Mammary epithelial cell (primary cell): Measurements from ENCODE around the gene DIPK1A.

ENCODE experiments used
- EZH2 ChIP-seq: IDR thresholded peaks from 2 replicates; pipeline ENCODE4 v1.6.1; 2012; ENCODE audit warnings: low read length, inconsistent platforms, borderline replicate concordance
- TF ChIP-seq, protein P1 (sequence below), 2 donors: IDR thresholded peaks in 1 of 2; conservative IDR thresholded peaks in 1 of 2; 2 replicates each; pipeline ENCODE4 v1.5.1; 2011 to 2012; ENCODE audit warnings: inconsistent platforms in 2 of 2, low read length in 2 of 2, mild to moderate bottlenecking in 2 of 2, control low read depth in 1 of 2, low read depth in 1 of 2; ENCODE audit not compliant: insufficient read depth in 1 of 2; ENCODE audit errors: extremely low read depth in 1 of 2

DNA sequence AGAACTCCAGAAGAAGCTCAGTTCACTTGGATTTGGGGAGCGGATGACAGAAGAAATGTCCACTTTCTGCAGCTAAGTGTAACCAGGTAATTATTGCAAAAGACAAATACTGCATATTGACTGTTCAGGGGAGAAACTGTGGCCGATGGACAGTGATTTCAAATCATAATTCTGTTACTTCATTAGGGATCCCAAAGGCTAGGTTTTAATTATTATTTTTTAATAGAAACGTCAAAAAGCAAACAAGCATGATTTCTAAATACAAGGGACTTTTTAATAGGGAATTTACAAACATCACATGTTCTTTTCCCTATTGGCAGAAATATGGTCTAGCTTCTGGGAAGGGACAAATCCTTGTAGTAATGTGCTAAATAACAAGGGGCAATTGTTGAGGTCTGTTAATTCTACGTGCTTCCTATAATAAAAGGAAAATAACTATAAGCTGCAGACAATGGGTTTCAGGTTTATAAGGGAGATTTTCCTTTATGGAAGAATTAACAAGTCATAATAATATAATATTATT is 15.5 kb downstream of the DIPK1A start:
- TF ChIP-seq, protein P1, sequence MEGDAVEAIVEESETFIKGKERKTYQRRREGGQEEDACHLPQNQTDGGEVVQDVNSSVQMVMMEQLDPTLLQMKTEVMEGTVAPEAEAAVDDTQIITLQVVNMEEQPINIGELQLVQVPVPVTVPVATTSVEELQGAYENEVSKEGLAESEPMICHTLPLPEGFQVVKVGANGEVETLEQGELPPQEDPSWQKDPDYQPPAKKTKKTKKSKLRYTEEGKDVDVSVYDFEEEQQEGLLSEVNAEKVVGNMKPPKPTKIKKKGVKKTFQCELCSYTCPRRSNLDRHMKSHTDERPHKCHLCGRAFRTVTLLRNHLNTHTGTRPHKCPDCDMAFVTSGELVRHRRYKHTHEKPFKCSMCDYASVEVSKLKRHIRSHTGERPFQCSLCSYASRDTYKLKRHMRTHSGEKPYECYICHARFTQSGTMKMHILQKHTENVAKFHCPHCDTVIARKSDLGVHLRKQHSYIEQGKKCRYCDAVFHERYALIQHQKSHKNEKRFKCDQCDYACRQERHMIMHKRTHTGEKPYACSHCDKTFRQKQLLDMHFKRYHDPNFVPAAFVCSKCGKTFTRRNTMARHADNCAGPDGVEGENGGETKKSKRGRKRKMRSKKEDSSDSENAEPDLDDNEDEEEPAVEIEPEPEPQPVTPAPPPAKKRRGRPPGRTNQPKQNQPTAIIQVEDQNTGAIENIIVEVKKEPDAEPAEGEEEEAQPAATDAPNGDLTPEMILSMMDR (conservative IDR thresholded peaks at IDR 0.05 in 1 of 2, IDR thresholded peaks at IDR 0.05 in 1 of 2; ENCODE audit: extremely low read depth in 1 of 2, insufficient read depth in 1 of 2, low read depth in 1 of 2, low read length in 2 of 2), result no peak
- TF ChIP-seq EZH2, result no peak
